ENCODE data around the gene POLR3GL.

The POLR3GL gene

DNA sequence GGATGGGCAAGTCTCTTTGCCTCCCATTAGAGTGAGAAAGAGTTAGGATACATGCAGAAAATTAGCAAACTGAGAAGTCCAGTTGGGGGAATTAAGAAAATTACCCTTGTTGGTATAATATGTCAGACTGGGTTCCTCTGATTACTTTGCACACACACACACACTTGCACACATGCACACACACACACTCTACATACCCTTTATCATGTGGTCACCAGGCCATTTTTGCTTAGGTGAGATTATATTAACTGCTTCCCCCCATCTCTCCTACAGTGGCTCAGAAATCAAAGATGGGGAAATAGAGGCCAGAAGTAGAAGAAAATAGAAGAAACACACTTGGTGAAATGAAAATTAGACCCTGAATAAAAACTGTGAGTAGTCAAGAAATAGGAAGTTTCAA lies 5.8 kb upstream of the POLR3GL start:
- TF ChIP-seq ZNF274 (IDR thresholded peaks at IDR 0.05; ENCODE audit: low read depth, low read length): no peak
- H3K4me3 ChIP-seq (ENCODE audit: low read length): no peak overlapping the region

DNA sequence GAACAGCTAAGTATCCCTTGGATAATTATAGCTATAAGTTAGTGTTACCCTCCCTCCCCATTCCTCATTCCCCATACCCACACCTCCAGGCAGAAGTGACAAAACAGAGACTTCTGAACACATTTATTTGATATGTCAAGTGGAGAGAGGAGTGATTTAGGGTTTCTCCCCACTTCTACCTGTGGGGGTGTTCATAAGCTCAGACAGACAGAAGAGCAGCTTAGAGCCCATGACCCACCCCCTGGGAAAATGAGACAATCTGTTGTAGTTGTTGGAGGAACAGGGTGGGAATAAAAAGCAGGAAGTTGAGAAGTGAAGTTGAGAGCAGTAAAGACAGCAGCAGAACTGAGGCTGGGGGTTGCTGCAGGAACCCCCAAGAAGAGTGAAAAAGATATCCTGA lies 5.2 kb upstream of the POLR3GL start:
- TF ChIP-seq ZNF274 (IDR thresholded peaks at IDR 0.05; ENCODE audit: low read depth, low read length): no peak
- no peak overlapping the region for H3K4me3 ChIP-seq (ENCODE audit: low read length)

DNA sequence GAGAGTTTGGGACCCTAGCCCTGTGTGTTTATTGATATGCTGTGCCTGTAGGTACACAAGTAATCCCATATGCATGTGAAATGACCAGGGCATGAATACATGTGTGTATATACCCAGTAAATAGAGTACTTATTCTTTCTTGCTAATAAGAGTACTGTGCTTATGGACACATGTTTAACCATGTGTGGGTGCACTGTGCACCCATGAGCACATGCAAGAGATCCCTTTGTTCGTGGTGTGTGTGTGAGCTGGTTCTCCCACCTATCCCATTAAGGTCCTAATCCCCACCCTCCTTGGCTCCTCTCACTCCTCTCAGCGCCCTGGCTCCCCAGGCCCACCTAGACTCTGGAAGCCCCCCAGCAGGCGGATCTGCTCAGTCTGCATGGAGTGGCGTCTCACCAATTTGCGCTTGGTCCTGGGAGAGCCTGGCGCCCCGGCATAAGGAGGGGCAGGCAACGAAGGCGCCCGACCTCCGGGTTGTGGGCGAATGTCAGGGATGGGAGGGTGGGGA lies 4.5 kb upstream of the POLR3GL start:
- H3K4me3 ChIP-seq (ENCODE audit: low read length): peak overlapping the region; percentile 65; the same call in 1 of the 2 replicates
- TF ChIP-seq ZNF274 (IDR thresholded peaks at IDR 0.05; ENCODE audit: low read depth, low read length): no peak

DNA sequence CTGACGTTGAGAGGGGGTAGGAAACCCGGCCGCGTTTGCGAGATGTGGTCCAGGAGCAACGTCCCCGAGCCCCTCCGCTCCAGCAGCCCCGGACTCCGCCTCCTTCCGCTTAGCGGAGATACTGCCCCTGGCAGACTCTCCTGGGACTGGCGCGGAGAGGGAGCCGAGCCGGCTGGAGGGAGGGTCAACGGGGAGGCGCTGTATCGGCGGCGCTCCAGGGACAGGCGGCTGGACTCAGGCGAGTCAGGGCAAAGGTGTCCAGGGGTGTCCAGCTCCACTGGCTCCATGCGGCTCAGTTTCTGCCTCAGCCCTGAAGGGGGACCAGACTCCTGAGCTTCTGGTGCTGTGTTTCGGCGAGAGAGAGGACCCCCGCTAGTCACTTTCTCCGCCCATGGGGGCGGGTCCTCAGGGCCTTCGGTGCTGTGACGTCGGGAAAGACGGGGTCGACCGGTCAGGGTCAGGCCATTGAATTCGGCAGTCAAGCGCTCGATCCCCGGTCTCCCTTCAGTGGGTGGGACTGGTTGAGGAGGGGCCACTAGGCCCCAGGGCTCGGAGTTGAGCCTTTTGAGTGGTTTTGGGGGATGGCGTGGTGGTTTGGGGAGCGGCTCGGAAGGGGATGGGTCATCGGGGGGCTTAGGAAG lies 3.9 kb upstream of the POLR3GL start:
- peak overlapping the region; percentile 65; the same call in 1 of the 2 replicates for H3K4me3 ChIP-seq (ENCODE audit: low read length)
- TF ChIP-seq ZNF274 (IDR thresholded peaks at IDR 0.05; ENCODE audit: low read depth, low read length): no peak

DNA sequence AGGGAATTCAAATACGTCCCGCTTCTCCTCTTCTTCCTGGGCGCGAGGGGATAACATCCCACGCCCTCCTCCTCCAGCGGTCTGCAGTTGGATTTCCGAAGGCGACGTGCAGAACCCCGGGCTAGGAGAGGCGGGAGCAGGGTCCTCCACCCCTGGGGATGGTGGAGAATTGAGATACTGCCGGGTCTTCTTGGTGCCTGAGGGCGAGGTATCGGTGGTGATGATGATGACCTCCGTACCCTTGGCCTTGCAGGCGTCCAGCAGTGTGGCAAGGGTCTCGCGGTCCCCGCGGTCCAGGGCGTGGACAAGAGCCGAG lies 3.4 kb upstream of the POLR3GL start:
- H3K4me3 ChIP-seq (ENCODE audit: low read length): peak overlapping the region; percentile 65; the same call in 1 of the 2 replicates
- TF ChIP-seq ZNF274 (IDR thresholded peaks at IDR 0.05; ENCODE audit: low read depth, low read length): no peak

DNA sequence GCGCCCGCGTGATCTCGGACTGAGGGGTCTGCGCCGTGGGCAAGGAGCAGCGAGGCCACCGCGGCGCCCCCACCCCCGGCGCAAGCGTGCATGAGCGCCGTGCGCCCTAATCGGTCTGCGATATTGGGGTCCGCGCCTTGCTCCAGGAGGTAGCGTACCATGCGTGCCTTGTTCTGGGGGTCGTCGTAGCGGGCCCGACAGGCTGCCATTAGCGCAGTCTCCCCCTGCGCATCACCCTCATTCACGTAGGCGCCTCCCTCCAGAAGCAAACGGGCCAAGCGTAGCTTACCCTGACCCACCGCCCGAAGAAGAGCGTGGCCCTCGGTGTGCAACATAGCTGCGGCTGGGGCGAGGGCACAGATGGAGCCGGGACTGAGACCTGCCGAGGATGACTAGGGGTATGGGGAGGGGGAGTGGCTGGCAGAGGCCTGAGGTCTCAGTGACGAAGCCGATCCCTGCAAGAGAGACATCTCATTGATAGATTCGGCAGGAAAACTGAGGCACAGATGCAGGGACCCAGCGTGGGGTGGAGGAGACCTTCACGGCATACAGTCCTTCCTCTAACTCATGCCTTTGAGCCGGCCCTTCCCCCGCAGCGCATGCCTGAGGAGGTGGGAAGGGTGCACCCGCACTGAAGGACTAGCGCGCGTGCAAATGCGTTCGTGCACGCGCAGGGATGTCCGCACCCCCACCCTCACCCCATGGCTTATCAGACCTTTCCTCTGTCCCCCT lies 2.9 kb upstream of the POLR3GL start:
- H3K4me3 ChIP-seq (ENCODE audit: low read length): peak overlapping the region; percentile 65; the same call in 1 of the 2 replicates
- TF ChIP-seq ZNF274 (IDR thresholded peaks at IDR 0.05; ENCODE audit: low read depth, low read length): no peak

DNA sequence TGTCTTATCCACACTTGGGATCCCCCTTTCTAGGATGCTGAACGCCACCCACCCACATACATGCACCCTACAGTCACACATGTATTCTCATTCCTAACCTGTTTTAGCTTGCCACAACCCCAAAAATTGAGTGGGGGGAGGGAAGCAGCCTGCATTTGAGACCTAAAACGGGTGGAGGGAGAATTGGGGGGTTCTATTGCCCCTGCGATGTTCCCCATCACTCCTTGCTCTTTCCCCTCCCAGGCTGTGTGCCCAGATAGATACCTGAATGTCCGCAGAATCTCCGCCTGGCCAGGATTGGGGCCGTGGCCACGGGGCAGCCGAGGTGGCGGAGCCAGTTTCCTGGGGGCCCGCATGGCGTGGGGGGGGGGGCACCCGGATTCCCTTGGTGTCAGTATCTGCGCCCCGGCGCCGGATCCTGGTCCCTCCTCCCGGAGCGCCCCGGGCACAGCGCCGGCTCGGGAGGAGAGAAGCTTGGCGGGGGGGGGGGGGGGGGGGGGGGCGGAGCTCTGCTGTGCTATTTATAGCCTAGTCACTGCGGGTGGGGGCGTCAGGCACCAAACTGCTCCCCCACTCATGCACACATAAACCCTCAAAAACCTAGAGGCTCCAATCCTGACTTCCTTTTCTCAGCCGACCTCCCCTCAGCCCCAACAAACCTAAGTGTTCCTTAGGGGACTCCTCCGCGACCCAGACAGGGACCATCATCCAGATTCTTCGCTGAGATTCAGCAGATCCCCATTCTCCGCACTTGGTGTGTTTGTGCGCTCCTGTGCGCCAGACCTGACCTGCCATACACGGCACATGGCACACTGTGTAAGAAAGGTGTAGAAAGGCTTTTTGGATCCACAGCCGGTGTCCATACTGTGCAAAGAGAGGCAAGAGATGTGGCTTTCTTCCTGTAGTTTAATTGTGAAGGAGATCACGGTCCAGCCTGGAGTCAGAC lies 2.1 kb upstream of the POLR3GL start:
- H3K4me3 ChIP-seq (ENCODE audit: low read length): peak overlapping the region; percentile 65
- no peak for TF ChIP-seq ZNF274 (IDR thresholded peaks at IDR 0.05; ENCODE audit: low read depth, low read length)

DNA sequence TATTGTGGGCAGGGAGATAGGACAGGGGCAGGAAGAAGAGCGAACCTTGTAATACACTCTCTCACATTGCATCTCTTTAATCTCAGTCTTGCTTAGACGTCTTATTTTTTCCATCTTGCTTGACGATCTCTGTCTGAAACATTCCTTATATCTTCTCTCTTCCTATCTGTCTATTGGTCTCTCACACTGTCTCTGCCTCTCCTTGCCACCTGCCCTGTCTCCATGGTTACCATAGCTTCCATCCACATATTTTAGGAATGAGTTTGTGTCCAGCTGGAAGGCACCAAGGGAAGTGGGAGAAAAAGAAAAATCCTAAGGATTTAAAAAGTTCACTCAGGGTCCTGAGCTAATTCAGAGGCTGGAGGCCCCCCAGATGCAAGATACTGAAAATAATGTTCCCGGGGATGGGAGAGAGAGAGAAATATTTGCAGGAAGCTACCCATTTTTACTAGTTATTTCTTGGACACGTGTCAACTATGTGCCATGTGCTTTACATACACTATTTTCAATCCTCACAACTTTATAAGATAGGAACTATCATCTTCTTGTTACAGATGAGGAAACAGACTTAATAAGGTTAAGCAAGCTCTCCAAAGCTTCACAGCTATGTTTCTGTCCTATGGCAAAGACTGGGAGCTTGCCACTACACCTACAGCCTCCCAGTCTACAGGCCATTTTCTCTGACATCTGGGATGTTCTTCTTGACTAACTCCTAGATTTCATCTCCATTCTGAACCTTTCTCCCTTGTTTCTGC lies 1.0 kb upstream of the POLR3GL start:
- H3K4me3 ChIP-seq (ENCODE audit: low read length): peak overlapping the region; percentile 89; the same call in 1 of the 2 replicates
- no peak for TF ChIP-seq ZNF274 (IDR thresholded peaks at IDR 0.05; ENCODE audit: low read depth, low read length)

DNA sequence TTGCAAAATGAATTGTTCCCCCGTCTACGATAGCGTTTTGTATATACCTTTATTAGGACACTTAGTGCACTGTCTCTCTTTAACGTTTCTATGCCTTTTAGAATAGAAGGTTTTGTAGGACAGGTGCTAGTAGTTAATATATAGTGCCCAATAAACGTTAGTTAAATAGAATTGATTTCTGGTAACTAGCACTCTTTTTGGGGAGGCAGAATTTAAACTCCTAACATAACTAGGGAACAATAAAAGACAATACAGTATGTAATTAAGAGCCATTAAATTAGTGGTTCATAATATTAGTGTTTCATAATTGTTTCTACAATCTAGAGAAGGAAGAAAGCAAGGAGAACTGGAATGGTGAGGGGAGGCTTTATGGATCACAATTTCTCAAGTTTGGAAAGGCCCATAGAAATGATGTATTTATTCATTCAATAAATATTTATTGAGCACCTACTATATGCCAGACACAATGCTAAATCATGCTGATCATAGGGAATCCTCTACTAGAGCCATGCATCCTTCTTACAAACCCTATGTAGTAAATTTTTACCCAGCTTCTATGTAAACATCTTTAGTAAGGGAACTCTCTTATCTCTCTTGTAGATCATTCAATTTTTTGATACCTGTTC lies 742 bp downstream of the POLR3GL start:
- H3K4me3 ChIP-seq (ENCODE audit: low read length): peak overlapping the region; percentile 89
- TF ChIP-seq ZNF274 (IDR thresholded peaks at IDR 0.05; ENCODE audit: low read depth, low read length): no peak

DNA sequence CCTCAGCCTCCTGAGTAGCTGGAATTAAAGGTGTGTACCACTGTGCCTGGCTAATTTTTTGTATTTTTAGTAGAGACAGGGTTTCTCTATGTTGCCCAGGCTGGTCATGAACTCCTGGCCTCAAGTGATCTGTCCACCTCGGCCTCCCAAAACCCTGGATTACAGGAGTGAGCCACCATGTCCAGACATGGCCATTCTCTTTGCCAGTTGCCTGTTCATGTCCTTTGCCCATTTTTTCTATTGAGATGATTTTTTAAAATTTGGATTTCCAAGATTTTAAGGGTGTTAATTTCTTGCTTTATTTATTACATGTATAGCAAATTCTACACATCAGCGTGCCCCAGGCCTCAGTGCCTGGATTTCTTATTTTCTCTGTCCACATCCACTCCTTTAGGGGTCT lies 2.8 kb downstream of the POLR3GL start:
- no peak for TF ChIP-seq ZNF274 (IDR thresholded peaks at IDR 0.05; ENCODE audit: low read depth, low read length)
- no peak overlapping the region for H3K4me3 ChIP-seq (ENCODE audit: low read length)

DNA sequence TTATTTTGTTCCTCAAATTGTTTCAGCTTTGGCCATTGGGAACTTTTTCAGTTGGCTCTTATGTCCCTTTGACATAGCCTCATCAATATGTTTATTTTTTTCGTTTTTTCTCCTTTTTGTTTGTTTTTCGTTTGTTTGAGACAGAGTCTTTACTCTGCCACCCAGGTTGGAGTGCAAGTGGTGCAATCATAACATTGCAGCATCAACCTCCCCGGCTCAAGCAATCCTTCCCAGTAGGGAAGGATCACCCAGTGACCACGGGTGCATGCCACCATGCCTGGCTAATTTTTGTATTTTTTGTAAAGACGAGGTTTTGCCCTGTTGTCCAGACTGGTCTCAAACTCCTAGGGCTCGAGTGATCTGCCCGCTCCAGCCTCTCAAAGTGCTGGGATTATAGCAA lies 8.1 kb downstream of the POLR3GL start:
- H3K4me3 ChIP-seq (ENCODE audit: low read length): no peak overlapping the region
- no peak for TF ChIP-seq ZNF274 (IDR thresholded peaks at IDR 0.05; ENCODE audit: low read depth, low read length)

DNA sequence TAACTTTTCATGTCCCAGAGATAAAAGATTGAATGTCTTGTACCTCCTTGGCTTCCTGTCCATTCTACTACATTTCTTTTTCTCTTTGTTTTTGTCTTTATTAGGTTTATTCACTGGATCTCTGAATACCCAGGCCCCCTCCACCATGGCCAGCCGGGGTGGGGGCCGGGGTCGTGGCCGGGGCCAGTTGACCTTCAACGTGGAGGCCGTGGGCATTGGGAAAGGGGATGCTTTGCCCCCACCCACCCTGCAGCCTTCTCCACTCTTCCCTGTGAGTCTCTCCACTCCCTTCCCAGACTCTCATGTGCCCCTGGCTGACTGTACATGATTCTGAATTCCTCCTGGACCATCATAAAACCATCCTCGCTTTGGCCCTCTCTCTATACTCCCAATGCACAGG lies 10.2 kb downstream of the POLR3GL start:
- TF ChIP-seq ZNF274 (IDR thresholded peaks at IDR 0.05; ENCODE audit: low read depth, low read length): no peak
- H3K4me3 ChIP-seq (ENCODE audit: low read length): no peak overlapping the region

DNA sequence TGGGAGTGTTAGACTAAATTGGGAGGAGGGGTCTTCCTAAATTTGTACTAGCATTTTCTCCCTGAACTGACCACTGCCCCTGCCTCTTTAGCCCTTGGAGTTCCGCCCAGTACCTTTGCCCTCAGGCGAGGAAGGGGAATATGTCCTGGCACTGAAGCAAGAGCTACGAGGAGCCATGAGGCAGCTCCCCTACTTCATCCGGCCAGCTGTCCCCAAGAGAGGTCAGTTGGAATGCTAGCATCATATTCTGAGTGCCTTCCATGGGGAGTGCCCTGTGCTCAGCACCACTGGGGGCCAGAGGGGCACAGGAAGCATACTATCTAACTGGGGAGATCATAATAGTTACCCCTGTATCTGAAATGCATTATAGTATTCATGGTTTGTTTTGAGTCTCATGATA lies 10.7 kb downstream of the POLR3GL start:
- no peak overlapping the region for H3K4me3 ChIP-seq (ENCODE audit: low read length)
- TF ChIP-seq ZNF274 (IDR thresholded peaks at IDR 0.05; ENCODE audit: low read depth, low read length): no peak
